NCI-H1105 treated with DMSO at 0.1 percent for 48 hours (cell line): ENCODE data around the gene HOXB7.
A peak's percentile ranks its signal among the peaks of the same experiment; 100 is the strongest.

Experiments
- DNase-seq: peaks from one replicate; lab custom pipeline; 2025; lab: John Stamatoyannopoulos, UW

Gene HOXB7

GRCh38 chr17:48610282-48611211, at the start of gene HOXB7:
TSS of gene HOXB7 (minus strand) at chr17:48611017. CDS start at chr17:48610918, 99 bp downstream.
- DNase-seq = peak; percentile 52

- DNase-seq = no peak
These were observed 45.1 kb upstream of the HOXB7 start for GRCh38 chr17:48655913-48656312.

GRCh38 chr17:48649741-48650140, 38.9 kb upstream of the HOXB7 start:
- DNase-seq = no peak

GRCh38 chr17:48647963-48648245, 37.1 kb upstream of the HOXB7 start:
- DNase-seq = no peak

DNA sequence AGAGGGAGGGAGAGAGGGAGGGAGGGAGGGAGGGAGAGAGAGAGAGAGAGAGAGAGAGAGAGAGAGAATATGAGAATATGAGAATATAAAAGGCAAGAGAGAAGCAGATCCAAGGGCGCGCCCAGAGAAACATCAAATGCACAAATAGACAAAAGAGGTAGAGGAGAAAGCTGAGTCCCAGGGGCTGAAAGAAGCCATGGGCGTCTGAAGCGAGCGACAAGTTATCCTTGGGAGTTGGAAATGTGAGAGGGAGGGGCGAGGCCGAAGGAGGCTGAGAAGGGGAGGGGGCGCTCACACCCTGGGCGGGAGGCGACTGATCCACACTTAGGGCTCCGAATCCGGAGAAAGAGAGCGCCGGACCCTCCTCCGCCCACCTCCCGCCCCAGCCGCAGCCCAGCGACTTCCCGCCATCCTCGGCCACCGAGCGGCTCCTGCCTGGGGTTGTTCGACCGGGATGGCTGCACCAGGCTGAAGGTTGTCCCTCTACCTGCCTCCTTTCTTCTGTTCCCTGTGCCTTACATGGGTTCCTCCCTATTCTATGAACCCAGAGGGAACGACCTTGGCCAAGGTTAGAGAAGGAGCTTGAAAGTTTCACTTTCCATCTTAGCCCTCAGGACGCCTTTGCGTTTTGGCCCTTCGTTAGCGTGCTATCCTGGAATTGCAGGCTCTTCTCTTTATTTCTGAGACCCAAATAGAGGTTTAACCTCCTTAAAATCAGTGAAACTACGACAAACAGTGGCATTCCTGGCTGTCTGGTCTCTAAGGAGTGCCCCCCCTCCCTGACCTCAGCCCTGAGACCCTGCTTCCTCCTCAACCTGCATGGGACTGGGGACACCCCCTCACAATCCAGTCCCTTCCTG, 36.5 kb upstream of the HOXB7 start:
- DNase-seq = peak; percentile 29

DNA sequence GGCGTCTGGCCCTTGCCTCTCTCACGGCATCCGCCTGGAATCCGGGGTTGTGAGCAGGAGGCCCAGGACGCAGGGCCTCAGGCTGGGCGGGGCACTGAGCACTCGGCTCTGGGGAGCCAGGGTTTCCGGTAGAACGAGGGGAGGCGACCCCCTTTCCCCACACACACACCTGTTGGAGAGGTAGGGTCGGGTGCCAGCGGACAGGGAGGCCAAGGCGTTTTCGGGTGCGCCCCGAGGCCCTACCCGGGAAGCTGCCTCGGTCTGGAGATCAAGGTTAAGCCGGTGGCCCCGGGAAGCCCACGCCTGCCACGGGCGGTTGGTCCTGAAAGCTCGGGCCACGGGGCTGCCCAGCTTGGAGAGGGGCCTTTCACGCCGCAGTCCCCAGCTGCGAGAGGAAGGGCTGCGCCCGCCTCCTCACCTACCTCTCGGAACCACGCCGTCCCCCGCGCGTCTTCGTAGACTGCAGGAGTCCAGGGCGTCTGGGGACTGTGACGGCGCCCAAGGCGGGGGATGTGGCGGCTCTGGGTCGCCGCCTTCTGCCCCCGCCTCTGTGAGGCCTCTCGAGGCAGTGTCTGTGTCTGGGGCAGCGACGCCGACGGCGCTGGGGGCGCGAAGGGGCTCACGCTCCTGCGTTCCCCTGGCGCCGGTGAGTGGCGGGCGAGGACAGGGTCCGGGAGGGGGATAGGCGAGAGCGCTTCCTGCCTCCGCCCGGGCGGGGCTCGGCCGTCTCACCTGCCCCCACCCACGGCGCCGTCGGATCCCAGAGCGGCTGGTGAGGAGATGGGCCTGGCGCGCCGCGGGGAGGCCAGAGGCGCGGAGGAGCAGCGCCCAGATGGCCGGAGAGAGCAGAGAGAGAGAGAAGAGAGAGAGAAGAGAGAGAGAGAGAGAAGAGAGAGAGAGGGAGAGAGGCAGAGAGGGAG, 35.6 kb upstream of the HOXB7 start:
- peak; percentile 45 for DNase-seq

GRCh38 chr17:48645639-48646182, 34.9 kb upstream of the HOXB7 start:
- DNase-seq = no peak

- DNase-seq = no peak
These were observed 34.2 kb upstream of the HOXB7 start for GRCh38 chr17:48644910-48645557.

- DNase-seq = no peak
These were observed 33.3 kb upstream of the HOXB7 start for GRCh38 chr17:48644159-48644558.

DNA sequence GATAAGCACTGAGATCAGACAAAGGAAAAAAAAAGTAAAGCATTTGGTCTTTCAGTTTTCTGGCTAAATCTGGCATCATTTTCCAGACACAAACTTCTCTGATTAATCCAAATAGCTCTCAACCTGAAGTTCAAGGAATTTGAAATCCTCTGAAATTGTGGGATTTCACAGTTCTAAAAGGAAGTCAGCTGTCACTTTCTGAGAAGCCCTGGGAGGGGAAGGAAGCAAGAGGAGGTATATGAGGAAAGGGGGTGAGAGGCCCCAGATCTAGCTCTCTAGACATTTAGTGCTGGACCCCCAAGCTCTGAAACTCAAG, 32.8 kb upstream of the HOXB7 start:
- DNase-seq = no peak

- DNase-seq = no peak
These were observed 32.3 kb upstream of the HOXB7 start for GRCh38 chr17:48642843-48643696.

GRCh38 chr17:48642059-48642842, 31.4 kb upstream of the HOXB7 start:
- DNase-seq = no peak

DNA sequence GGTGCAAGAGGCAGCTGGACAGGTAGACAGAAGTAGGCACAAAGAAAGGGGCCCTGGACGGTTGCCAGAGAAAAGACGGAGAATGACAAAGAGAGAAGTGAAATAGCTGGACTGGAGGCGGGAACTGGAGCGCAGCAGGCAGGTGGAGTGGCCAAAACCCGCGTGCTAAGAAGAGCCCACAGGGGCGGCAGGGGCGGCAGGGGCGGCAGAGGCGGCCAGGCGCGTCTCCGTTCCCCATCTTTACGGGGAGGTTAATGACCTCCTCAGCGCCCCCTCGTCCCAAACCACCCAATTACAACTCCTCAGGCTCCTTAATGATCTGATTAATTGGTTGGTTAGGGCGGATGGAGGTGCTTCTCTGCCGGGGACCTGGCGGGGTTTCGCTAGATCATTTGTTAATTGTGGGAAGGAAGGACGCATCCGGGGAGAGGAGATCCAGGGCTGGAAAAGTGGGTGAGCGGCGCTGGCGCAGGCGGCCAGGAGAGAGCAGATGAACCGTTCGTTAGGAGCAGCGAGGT, 30.8 kb upstream of the HOXB7 start:
- DNase-seq = no peak

DNA sequence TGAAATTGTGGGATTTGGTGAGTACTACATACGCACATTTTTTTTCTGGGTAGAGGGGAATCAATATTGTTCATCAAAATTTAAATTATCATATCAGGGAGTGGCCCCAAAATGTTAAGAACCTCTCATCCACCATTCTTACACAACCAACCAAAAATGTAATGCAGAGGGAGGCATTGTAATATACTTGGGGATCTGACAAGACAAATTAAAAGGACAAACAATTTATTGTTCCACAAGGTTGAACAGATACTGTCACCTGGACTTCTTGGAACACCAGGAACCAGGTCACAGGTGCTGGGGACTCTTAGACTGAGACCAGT, 30.0 kb upstream of the HOXB7 start:
- DNase-seq = no peak

DNA sequence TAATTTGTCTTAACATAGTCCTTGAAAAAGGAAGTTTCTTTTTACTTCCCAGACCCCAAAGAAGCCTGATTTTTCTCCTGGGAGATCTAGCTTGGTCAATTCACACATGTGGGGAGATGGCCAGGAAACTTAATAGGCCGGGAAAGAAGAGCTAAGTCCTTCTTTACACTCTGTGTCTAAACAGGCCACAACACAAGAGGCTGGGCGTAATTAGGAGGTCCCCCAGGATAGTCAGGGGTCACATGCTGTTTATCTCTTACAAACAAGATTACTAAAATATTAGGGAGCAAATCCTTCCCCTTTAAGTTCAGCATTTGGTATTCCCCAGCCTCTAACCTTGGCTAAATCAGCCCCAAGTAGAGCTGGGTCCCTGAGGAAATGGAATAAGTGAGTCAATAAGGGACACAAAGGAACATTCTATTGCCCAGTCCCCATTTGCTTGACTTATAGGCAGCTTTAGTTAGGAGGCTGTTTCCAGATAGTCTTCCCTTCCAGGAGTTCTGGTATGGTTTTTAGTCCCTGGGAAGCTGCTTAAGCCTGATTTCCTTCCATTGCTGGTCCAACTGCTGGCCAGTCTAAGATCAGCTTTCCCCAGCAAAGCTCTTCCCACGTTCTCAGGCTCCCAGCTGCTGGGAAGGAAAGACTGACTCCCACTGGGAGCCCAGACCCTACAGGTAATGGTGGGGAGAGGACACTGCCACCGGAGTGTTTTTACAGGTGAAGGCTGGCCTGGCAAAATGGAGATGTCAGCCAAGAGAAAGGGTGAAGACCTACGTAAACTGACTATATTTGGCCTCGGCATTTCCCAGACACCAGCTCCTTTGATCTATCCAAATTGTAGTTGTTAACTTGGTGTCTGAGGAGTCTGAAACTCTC, 29.4 kb upstream of the HOXB7 start:
- DNase-seq = no peak

DNA sequence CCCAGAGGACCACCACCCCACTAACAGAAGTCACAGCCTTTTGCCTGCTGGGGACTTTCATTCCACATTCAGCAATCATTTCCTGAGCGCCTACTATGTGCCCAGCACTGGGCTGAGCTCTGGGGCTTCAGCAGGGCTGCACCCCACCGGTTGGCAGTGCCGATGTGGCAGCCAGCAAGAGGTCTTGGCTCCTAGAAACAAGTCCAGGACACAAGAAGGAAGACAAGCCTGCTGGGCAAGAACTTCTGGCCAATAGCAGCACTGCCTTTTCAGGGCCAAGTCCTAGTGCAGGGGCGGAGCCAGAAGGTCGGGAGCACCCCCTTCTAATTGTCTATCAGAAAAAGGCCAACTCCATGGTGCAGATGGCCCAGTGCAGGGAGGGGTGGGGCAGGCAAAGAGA, 28.3 kb upstream of the HOXB7 start:
- no peak for DNase-seq

GRCh38 chr17:48637323-48638260, 26.8 kb upstream of the HOXB7 start:
- no peak for DNase-seq
